Testis (tissue), 3 donors: ENCODE measurements around the gene DST. TPM values are rescaled to one million over a fixed set of nuclear protein-coding genes. Genes with fewer than 3 reads are reported as not detected.

Source experiments
- DNase-seq: peaks from one replicate; pipeline ENCODE4 v3.0.0-alpha.2; 2019
- H3K27ac ChIP-seq, 2 donors: fragments of 200-600 bp; sonication (generic); one replicate each; pipeline ENCODE4 v1.5.1; 2019
- H3K27me3 ChIP-seq: fragments of 200-600 bp; sonication (generic); one replicate; pipeline ENCODE4 v1.5.1; 2019
- H3K36me3 ChIP-seq: fragments of 200-600 bp; sonication (generic); one replicate; pipeline ENCODE4 v1.5.1; 2017; ENCODE audit warnings: low read depth; ENCODE audit errors: missing control alignments
- H3K4me1 ChIP-seq: fragments of 200-600 bp; sonication (generic); one replicate; pipeline ENCODE4 v1.5.1; 2019
- H3K4me3 ChIP-seq, 2 donors: fragments of 200-600 bp; sonication (generic); one replicate each; pipeline ENCODE4 v1.5.1; 2017 to 2019
- H3K9me3 ChIP-seq: fragments of 200-600 bp; sonication (generic); one replicate; pipeline ENCODE4 v1.5.1; 2017
- POLR2A ChIP-seq: fragments of 450-650 bp; IDR thresholded peaks from one replicate; pipeline ENCODE4 v1.6.1; 2017; ENCODE audit warnings: antibody characterized with exemption, mild to moderate bottlenecking, moderate library complexity
- WGBS, 2 donors: methylation state at CpG; one replicate each; pipeline ENCODE4 v1.1.5; 2018; 5-methylcytosine and 5-hydroxymethylcytosine counted together
- intact Hi-C: fragments of 100-400 bp; cut with DNase I; formaldehyde crosslinking; loops from one replicate; pipeline ENCODE4 v1.15.1; 2023; ENCODE audit warnings: low total_unique reads
- polyA plus RNA-seq: library from polyadenylated mRNA; stranded (reverse); fragments of 350-450 nt; fragmentation: Illumina TruSeq; extraction: RNeasy Lipid Tissue Mini Kit (QIAGEN cat#74804); gene quantifications from one replicate; pipeline ENCODE4 v1.2.3, GENCODE V29; 2014; ENCODE audit warnings: low read depth, low replicate concordance; ENCODE audit not compliant: insufficient read depth
- total RNA-seq, 2 donors: library from RNA; depleted of rRNA; stranded (reverse); fragments of >200 nt; gene quantifications; one replicate each; pipeline ENCODE4 v1.2.3, GENCODE V29; 2016
- TF ChIP-seq, protein P1 (sequence below), 3 experiments: fragments of 450-650 bp in 2 of 3; fragments of 200-600 bp in 1 of 3; sonication (generic) in 1 of 3; IDR thresholded peaks; one replicate each; pipeline ENCODE4 v1.5.1; 2016 to 2019; ENCODE audit warnings: antibody characterized with exemption in 3 of 3, mild to moderate bottlenecking in 2 of 3, moderate library complexity in 1 of 3

The DST gene
- total and polyA plus RNA-seq, 3 donors from 2014 or later: 94.8 to 221 (median 175) TPM

DNA sequence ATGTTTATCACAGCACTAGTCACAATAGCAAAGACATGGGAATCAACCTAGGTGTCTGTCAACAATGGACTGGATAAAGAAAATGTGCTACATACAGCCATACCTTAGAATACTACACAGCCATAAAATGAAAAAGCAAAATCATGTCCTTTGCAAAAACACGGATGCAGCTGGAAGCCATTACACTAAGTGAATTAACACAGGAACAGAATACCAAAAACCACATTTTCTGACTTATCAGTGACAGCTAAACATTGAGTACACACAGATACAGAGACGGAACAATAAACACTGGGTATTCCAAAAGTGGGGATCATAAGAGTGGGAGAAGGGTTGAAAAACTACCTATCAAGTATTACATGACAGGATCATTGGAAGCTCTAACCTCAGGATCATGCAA, 43.3 kb upstream of the DST start:
- no peaks in the 10 kb centered on the region for H3K9me3 ChIP-seq
- no peak overlapping the region for H3K27ac ChIP-seq
- intact Hi-C loops: no loop called here
- no peaks in the 10 kb centered on the region for H3K4me1 ChIP-seq
- H3K4me3 ChIP-seq: no peak overlapping the region
- no peak for DNase-seq
- no peaks in the 10 kb centered on the region for H3K27me3 ChIP-seq
- WGBS, 2 donors: 57 to 68% methylated on average over 2 of the region's 2 CpGs
- TF ChIP-seq POLR2A: no peak
- TF ChIP-seq, protein P1, sequence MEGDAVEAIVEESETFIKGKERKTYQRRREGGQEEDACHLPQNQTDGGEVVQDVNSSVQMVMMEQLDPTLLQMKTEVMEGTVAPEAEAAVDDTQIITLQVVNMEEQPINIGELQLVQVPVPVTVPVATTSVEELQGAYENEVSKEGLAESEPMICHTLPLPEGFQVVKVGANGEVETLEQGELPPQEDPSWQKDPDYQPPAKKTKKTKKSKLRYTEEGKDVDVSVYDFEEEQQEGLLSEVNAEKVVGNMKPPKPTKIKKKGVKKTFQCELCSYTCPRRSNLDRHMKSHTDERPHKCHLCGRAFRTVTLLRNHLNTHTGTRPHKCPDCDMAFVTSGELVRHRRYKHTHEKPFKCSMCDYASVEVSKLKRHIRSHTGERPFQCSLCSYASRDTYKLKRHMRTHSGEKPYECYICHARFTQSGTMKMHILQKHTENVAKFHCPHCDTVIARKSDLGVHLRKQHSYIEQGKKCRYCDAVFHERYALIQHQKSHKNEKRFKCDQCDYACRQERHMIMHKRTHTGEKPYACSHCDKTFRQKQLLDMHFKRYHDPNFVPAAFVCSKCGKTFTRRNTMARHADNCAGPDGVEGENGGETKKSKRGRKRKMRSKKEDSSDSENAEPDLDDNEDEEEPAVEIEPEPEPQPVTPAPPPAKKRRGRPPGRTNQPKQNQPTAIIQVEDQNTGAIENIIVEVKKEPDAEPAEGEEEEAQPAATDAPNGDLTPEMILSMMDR (IDR thresholded peaks at IDR 0.05): no peak
- no peaks in the 10 kb centered on the region for H3K36me3 ChIP-seq

DNA sequence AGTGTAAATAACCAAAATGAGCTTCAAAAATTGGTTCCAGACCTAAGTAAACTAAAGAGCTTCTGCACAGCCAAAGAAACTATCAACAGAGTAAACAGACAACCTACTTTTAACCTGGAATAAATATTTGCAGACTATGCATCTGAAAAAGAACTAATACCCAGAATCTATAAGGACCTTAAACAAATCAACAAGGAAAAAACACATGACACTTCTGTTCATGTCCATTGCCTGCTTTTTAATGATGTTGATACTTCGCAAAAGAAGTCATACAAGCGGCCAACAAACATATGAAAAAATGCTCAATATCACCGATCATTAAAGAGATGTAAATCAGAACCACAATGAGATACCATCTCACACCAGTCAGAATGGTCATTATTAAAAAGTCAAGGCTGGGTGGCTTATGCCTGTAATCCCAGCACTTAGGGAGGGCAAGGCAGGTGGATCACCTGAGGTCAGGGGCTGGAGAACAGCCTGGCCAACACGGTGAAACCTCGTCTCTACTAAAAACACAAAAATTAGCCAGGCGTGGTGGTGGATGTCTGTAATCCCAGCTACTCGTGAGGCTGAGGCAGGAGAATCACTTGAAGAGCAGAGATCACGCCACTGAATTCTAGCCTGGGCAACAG, 42.5 kb upstream of the DST start:
- DNase-seq: no peak
- Histone ChIP-seq H3K4me1 (no peaks in the 10 kb centered on the region), H3K27me3 (no peaks in the 10 kb centered on the region), H3K4me3 (no peak overlapping the region), H3K36me3 (no peaks in the 10 kb centered on the region), H3K27ac (no peak overlapping the region), H3K9me3 (no peaks in the 10 kb centered on the region)
- no peak for TF ChIP-seq POLR2A
- TF ChIP-seq, protein P1 (IDR thresholded peaks at IDR 0.05): no peak
- intact Hi-C loops: no loop called here
- WGBS, 2 donors: 87 to 89% methylated on average over 8 of the region's 8 CpGs

DNA sequence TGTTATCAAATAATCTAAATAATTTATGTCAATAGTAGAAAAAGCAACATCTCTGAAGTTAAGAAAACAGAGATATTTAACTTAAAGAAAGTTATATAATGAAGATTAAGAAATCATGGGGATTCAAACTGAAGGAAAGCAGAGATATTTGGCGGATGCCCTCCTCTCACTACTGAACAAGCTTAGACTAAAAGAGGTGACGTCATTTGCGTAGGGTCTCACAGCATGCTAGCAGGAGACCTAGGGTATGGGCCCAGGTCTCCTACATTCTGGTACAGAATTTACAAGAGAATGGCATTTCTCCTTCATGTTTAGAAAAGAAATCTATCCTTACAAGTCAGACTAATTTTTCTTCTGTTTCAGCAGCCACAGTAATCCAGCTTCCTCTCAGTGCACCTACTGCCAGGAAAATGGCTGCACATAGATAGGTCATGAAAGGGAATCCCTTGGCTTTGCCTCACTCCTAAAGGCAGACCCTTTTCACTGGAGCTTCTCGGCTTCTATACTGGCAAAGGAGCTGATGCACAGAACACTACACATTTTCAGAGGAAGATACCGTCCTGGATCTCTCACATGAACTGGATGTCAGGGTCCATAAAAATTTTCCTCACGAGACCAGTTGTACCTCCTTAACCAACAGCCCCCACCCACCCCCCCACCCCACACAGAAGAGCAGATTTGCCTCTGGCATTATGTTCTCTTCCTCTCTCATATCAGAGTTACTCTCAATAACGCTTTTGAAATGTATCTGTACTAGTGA, 41.8 kb upstream of the DST start:
- no peak for TF ChIP-seq POLR2A
- TF ChIP-seq, protein P1 (IDR thresholded peaks at IDR 0.05): no peak
- Histone ChIP-seq H3K4me1 (no peaks in the 10 kb centered on the region), H3K36me3 (no peaks in the 10 kb centered on the region), H3K27me3 (no peaks in the 10 kb centered on the region), H3K27ac (no peak overlapping the region), H3K4me3 (no peak overlapping the region), H3K9me3 (no peaks in the 10 kb centered on the region)
- intact Hi-C loops: no loop called here
- WGBS, 2 donors: 76 to 77% methylated on average over 7 of the region's 7 CpGs
- DNase-seq: no peak

DNA sequence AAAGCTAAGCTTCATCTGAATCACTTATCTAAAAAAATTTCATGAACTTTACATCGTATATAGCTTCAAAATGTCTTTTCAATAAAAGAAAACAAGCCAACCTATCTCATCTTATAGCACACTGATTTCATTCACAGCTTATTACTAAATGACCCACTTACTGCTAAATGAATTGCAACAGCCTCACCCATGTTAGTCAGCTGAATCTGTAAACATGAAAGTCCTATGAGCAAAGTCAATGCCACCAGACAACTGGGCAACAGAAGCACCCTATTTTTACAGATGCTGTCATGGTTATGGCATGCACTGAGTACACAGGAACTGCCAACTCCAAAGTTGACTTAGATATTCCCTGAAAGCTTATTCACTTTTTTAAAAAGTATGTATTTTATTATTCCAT, 41.2 kb upstream of the DST start:
- TF ChIP-seq, protein P1 (IDR thresholded peaks at IDR 0.05): no peak
- no peak for TF ChIP-seq POLR2A
- H3K36me3 ChIP-seq: no peaks in the 10 kb centered on the region
- intact Hi-C loops: no loop called here
- no peaks in the 10 kb centered on the region for H3K27me3 ChIP-seq
- 83 to 97% methylated on average over 1 of the region's 1 CpG for WGBS, 2 donors
- H3K4me1 ChIP-seq: no peaks in the 10 kb centered on the region
- no peak overlapping the region for H3K4me3 ChIP-seq
- H3K9me3 ChIP-seq: no peaks in the 10 kb centered on the region
- DNase-seq: no peak
- H3K27ac ChIP-seq: no peak overlapping the region
